Aorta (tissue), 5 donors: ENCODE measurements around the gene CCDC186. TPM values are rescaled to one million over a fixed set of nuclear protein-coding genes. Genes with fewer than 3 reads are reported as not detected.

Source experiments
- ATAC-seq: fragments of 200-7000 bp; cut with Tn5 transposase; one replicate; pipeline ENCODE4 v1.9.1; 2022; ENCODE audit warnings: moderate library complexity; ENCODE audit not compliant: low FRiP score
- DNase-seq, 2 donors: peaks; one replicate each; pipeline ENCODE4 v3.0.0-alpha.2; 2020
- H3K27ac ChIP-seq, 2 donors: one replicate each; pipeline ENCODE4 v1.5.1; 2013; ENCODE audit warnings: low read length in 2 of 2, mild to moderate bottlenecking in 2 of 2, moderate library complexity in 2 of 2, control low read depth in 1 of 2, inconsistent platforms in 1 of 2, low read depth in 1 of 2
- H3K27me3 ChIP-seq, 2 donors: one replicate each; pipeline ENCODE4 v1.6.1; 2013; ENCODE audit warnings: control low read depth in 1 of 2, low read length in 1 of 2, mild to moderate bottlenecking in 1 of 2, moderate library complexity in 1 of 2; ENCODE audit not compliant: insufficient read depth in 2 of 2, control insufficient read depth in 1 of 2
- H3K36me3 ChIP-seq, 2 donors: one replicate each; pipeline ENCODE4 v1.6.1; 2013; ENCODE audit warnings: control low read depth in 1 of 2, low read length in 1 of 2, mild to moderate bottlenecking in 1 of 2; ENCODE audit not compliant: insufficient read depth in 2 of 2, control insufficient read depth in 1 of 2
- H3K4me1 ChIP-seq, 2 donors: one replicate each; pipeline ENCODE4 v1.6.1; 2013; ENCODE audit warnings: low read length in 2 of 2, control low read depth in 1 of 2, mild to moderate bottlenecking in 1 of 2, moderate library complexity in 1 of 2; ENCODE audit not compliant: insufficient read depth in 2 of 2, control insufficient read depth in 1 of 2
- H3K4me3 ChIP-seq, 2 donors: one replicate each; pipeline ENCODE4 v1.5.1; 2013; ENCODE audit warnings: low read length in 2 of 2, control low read depth in 1 of 2, mild to moderate bottlenecking in 1 of 2
- H3K9me3 ChIP-seq: one replicate; pipeline ENCODE4 v1.6.1; 2013; ENCODE audit warnings: mild to moderate bottlenecking, low read length; ENCODE audit not compliant: control insufficient read depth
- WGBS, 2 donors: extraction: QIAGEN DNeasy Blood & Tissue Kit; methylation state at CpG; one replicate each; pipeline ENCODE4 v1.1.7; 2013; 5-methylcytosine and 5-hydroxymethylcytosine counted together
- intact Hi-C, 2 donors: fragments of 100-400 bp; cut with DNase I; formaldehyde crosslinking; loops; one replicate each; pipeline versions ENCODE4 v1.14.2 to v1.15.0; 2022
- polyA plus RNA-seq, 2 donors: library from polyadenylated mRNA; stranded (reverse); fragments of 200-250 nt; gene quantifications; one replicate each; pipeline ENCODE4 v1.2.3, GENCODE V29; 2013
- total RNA-seq, 2 donors: library from RNA; stranded (reverse); fragmentation: NEBNext Ultra II Directional; extraction: Animal tissue kit (Norgen Biotek cat#: 25700); gene quantifications; one replicate each; pipeline ENCODE4 v1.2.1, GENCODE V29; 2021
- donor health status: healthy with polysubstance abuse.
- donor health status: Bipolar disorder and iron deficiency.
- donor health status: DM: no; HTN: no; CAD: no.
- donor health status: DM: no; HTN: no; CAD: no.
- donor health status: DM: yes; HTN: yes; CAD: no.

CCDC186 gene
- total and polyA plus RNA-seq, 4 donors: 6.5 to 28.0 (median 14.9) TPM

DNA sequence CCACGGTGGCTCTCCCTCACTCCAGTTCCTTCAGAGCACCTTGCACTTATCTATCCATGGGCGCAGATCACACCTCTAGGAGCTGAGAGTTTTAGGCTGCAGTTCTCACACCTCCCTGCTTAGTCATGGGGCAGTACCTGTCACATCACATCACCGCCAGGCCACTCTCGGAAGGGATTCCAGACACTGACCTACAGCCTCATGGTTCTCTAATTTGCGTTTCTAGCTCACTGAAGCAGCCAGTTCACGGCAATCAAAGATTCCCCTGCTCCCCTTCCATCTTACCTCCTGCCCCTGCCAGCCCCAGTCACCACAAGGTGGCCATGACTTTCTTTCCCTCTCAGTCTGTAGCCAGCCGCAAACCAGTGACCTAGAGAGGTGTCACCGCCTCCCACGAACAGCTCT lies 96.2 kb downstream of the CCDC186 start:
- Histone ChIP-seq H3K36me3 (no peaks in the 10 kb centered on the region), H3K9me3 (no peaks in the 10 kb centered on the region), H3K4me1 (no peaks in the 10 kb centered on the region), H3K4me3 (no peak overlapping the region), H3K27ac (no peak overlapping the region), H3K27me3 (no peaks in the 10 kb centered on the region)
- no peak for DNase-seq
- ATAC-seq: no peak
- intact Hi-C loops: no loop called here
- 80 to 83% methylated on average over 9 of the region's 9 CpGs for WGBS, 2 donors

DNA sequence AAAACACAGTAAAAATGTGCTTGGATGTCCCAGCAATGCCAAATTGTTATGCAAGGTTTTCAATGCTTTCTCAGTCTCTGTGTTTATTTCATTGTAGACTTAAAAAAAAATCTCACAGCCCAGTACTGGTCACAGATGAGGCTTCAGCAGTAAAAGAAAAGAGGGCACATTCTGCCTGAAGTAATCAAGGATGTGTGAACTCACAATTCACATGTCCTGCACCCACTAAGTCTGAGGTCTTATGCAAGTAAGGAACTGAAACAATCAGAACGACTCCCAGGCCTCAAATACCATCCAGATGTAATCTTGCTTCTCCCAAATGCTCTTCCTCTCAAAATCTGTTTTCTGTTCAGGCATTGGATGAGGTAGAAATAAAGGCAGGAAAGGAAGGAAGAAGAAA lies 96.7 kb downstream of the CCDC186 start:
- no peak for DNase-seq

DNA sequence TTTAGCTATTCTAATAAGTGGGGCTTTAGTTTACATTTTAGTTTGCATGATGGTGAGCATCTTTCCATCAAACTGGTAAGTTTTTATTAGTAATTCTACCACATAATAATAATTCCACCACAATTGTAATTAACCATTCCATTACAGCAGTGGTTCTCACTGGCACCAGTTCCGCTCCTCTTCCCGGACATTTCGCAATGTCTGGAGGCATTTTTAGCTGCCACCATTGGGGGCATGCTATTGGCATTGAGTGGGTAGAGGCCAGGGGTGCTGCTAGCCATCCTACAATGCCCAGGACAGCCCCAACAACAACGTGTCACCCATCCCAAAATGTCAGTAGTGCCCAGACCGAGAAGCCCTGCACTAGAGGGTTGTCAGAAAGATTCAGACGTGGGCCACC lies 98.9 kb downstream of the CCDC186 start:
- H3K4me3 ChIP-seq: no peak overlapping the region
- H3K9me3 ChIP-seq: no peaks in the 10 kb centered on the region
- H3K4me1 ChIP-seq: no peaks in the 10 kb centered on the region
- no peak overlapping the region for H3K27ac ChIP-seq
- no peaks in the 10 kb centered on the region for H3K36me3 ChIP-seq
- no peak for DNase-seq
- ATAC-seq: no peak
- intact Hi-C loops: no loop called here
- WGBS, 2 donors: 91 to 93% methylated on average over 6 of the region's 6 CpGs
- no peaks in the 10 kb centered on the region for H3K27me3 ChIP-seq

More for the DNA sequence above, 96.7 kb downstream of the CCDC186 start:
- H3K4me1 ChIP-seq: no peaks in the 10 kb centered on the region
- no peak for ATAC-seq
- H3K4me3 ChIP-seq: no peak overlapping the region
- intact Hi-C loops: no loop called here
- 73 to 77% methylated on average over 1 of the region's 1 CpG for WGBS, 2 donors
- no peak overlapping the region for H3K27ac ChIP-seq
- H3K27me3 ChIP-seq: no peaks in the 10 kb centered on the region
- no peaks in the 10 kb centered on the region for H3K36me3 ChIP-seq
- no peaks in the 10 kb centered on the region for H3K9me3 ChIP-seq

DNA sequence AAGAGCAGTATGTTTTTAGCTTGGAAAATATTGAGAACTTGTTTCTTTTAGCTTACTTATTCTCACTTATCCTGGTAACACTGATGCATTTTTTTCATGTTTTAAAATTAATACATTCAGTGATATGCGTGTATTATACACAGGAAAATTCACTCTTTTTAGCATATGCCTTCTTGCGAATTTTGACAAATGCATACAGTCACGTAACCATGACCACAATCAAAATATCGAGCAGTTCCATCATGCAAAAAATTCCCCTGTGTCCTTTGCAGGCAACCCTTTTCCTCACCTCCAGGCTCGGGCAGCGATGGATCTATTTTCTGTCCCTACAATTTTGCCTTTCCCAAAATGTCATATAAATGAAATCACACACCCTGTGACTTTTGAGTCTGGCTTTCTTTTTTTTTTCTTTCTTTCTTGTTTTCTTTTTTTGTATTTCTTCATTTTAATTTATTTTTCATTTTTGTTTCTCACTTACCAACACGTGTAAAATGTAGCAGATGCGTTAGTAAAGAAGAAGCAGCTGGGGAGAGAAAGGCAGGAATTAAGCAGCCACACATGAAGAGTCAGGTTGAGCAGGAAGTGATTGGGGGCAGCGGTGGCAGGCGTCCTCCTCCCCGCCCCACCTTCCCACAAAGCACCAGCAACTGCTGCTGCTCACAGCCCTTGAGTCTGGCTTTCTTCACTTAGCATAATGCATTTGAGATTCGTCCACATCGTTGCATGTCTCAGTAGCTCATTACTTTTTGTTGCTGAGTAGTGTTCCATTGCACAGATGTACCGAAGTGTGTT lies 100.4 kb downstream of the CCDC186 start:
- no peak overlapping the region for H3K27ac ChIP-seq
- no peaks in the 10 kb centered on the region for H3K27me3 ChIP-seq
- DNase-seq (no peak), ATAC-seq (no peak)
- H3K9me3 ChIP-seq: no peaks in the 10 kb centered on the region
- WGBS, 2 donors: 64 to 67% methylated on average over 14 of the region's 14 CpGs
- no peak overlapping the region for H3K4me3 ChIP-seq
- intact Hi-C loops: no loop called here
- no peaks in the 10 kb centered on the region for H3K4me1 ChIP-seq
- H3K36me3 ChIP-seq: no peaks in the 10 kb centered on the region

DNA sequence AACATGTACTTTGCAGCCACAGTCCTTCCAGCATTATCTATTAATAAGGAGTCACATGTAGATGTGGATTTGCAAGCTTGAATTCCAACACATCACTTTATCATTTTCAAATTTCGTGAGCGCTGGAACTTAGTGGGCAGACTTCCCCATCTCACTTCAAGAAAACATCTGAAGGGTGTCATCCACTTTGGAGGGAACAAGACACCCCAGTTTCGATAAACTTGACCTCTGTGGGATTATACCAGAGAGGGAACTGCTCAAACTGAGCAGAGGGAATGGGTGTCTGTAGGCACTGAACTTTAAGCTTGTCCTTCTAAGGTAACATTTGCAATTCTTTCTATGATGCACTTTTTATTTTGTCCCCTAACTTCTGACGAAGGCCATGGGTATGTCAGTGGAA lies 102.8 kb downstream of the CCDC186 start:
- H3K4me1 ChIP-seq: no peaks in the 10 kb centered on the region
- no peaks in the 10 kb centered on the region for H3K9me3 ChIP-seq
- no peak overlapping the region for H3K4me3 ChIP-seq
- no peak overlapping the region for H3K27ac ChIP-seq
- intact Hi-C loops: no loop called here
- DNase-seq: no peak
- WGBS, 2 donors: 87 to 88% methylated on average over 4 of the region's 4 CpGs
- no peaks in the 10 kb centered on the region for H3K27me3 ChIP-seq
- no peaks in the 10 kb centered on the region for H3K36me3 ChIP-seq
- no peak for ATAC-seq

Other genes starting within 250 kb of the CCDC186 start
- under 1 TPM; 0.12 to 0.19 TPM for gene ADRB1, start 130.3 kb downstream of the CCDC186 start, total RNA-seq
- not detected for gene ADRB1, start 130.3 kb downstream of the CCDC186 start, polyA plus RNA-seq
- gene TDRD1, start 5.2 kb upstream of the CCDC186 start, total RNA-seq: under 1 TPM; 0.19 to 0.78 TPM
- under 1 TPM in 1 of 2 donors, not detected in 1; 0.36 TPM for gene TDRD1, start 5.2 kb upstream of the CCDC186 start, polyA plus RNA-seq
- gene VWA2, start 65.1 kb upstream of the CCDC186 start, total RNA-seq: under 1 TPM in 1 of 2 donors, not detected in 1; 0.45 TPM
- under 1 TPM in 1 of 2 donors, not detected in 1; 0.13 TPM for gene VWA2, start 65.1 kb upstream of the CCDC186 start, polyA plus RNA-seq
- 10 to 100 TPM; 16.3 to 19.3 TPM for gene AFAP1L2, start 230.3 kb upstream of the CCDC186 start, total RNA-seq
- gene AFAP1L2, start 230.3 kb upstream of the CCDC186 start, polyA plus RNA-seq: 1 to 10 TPM; 3.1 to 4.0 TPM